Spleen (tissue), 11 donors: ENCODE results near the gene MEAK7. TPM values are rescaled to one million over a fixed set of nuclear protein-coding genes. Genes with fewer than 3 reads are reported as not detected.

Experiments
- DNase-seq: peaks from one replicate; pipeline ENCODE4 v3.0.0-alpha.2; 2020
- H3K27ac ChIP-seq, 8 donors: fragments of 200-600 bp; sonication (generic) in 7 of 8; 1 replicate in 4 of 8; 2 replicates in 4 of 8; pipeline versions ENCODE4 v1.5.0 to v1.8.0; 2016 to 2021; ENCODE audit warnings: inconsistent platforms in 4 of 8, mild to moderate bottlenecking in 4 of 8, moderate library complexity in 1 of 8
- H3K27me3 ChIP-seq, 7 donors: fragments of 200-600 bp; sonication (generic) in 6 of 7; replicated peaks in 1 of 7; 1 replicate in 4 of 7; 2 replicates in 3 of 7; pipeline versions ENCODE4 v1.5.0 to v1.8.0; 2016 to 2021; ENCODE audit warnings: inconsistent platforms in 3 of 7, mild to moderate bottlenecking in 1 of 7
- H3K36me3 ChIP-seq, 6 donors: fragments of 200-600 bp; sonication (generic) in 5 of 6; 1 replicate in 4 of 6; 2 replicates in 2 of 6; pipeline versions ENCODE4 v1.5.0 to v1.8.0; 2016 to 2021; ENCODE audit warnings: inconsistent platforms in 2 of 6
- H3K4me1 ChIP-seq, 6 donors: fragments of 200-600 bp; sonication (generic) in 5 of 6; 1 replicate in 3 of 6; 2 replicates in 3 of 6; pipeline versions ENCODE4 v1.5.0 to v1.8.0; 2016 to 2021; ENCODE audit warnings: inconsistent platforms in 3 of 6
- H3K4me3 ChIP-seq, 8 donors: fragments of 200-600 bp; sonication (generic) in 7 of 8; 1 replicate in 4 of 8; 2 replicates in 4 of 8; pipeline versions ENCODE4 v1.5.0 to v1.8.0; 2016 to 2021; ENCODE audit warnings: inconsistent platforms in 4 of 8, mild to moderate bottlenecking in 4 of 8, moderate library complexity in 2 of 8
- H3K9me3 ChIP-seq, 8 donors: fragments of 200-600 bp; sonication (generic) in 7 of 8; 1 replicate in 4 of 8; 2 replicates in 4 of 8; pipeline versions ENCODE4 v1.5.0 to v1.8.0; 2016 to 2021; ENCODE audit warnings: inconsistent platforms in 4 of 8
- POLR2A ChIP-seq, 3 donors: fragments of 450-650 bp; IDR thresholded peaks; one replicate each; pipeline ENCODE4 v1.5.1; 2017; ENCODE audit warnings: antibody characterized with exemption in 3 of 3, mild to moderate bottlenecking in 1 of 3
- POLR2AphosphoS5 ChIP-seq, 3 donors: sonication (generic); formaldehyde crosslinking; IDR thresholded peaks; one replicate each; pipeline ENCODE4 v1.5.1; 2017; ENCODE audit warnings: antibody characterized with exemption in 3 of 3
- WGBS, 5 donors: extraction: QIAGEN DNeasy Blood & Tissue Kit in 3 of 5; methylation state at CpG; one replicate each; pipeline versions ENCODE4 v1.1.5 to v1.1.7; 2013 to 2018; 5-methylcytosine and 5-hydroxymethylcytosine counted together
- intact Hi-C: fragments of 100-400 bp; cut with DNase I; formaldehyde crosslinking; loops from one replicate; pipeline ENCODE4 v1.15.0; 2023; ENCODE audit warnings: low total_unique reads
- polyA plus RNA-seq, 3 donors: library from polyadenylated mRNA; stranded (reverse); fragments of 200-250 nt; gene quantifications; one replicate each; pipeline ENCODE4 v1.2.1, GENCODE V29; 2013
- total RNA-seq, 7 donors: library from RNA; depleted of rRNA in 3 of 7; stranded (reverse); fragments of >200 nt in 3 of 7; fragmentation: NEBNext Ultra II Directional in 4 of 7; extraction: Animal tissue kit (Norgen Biotek cat#: 25700) in 4 of 7; gene quantifications; one replicate each; pipeline versions ENCODE4 v1.1.0 to v1.2.1, GENCODE V29; 2016 to 2021
- TF ChIP-seq, protein P1 (sequence below), 11 experiments: fragments of 200-600 bp in 7 of 11; fragments of 450-650 bp in 4 of 11; sonication (generic) in 4 of 11; IDR thresholded peaks in 8 of 11; conservative IDR thresholded peaks in 3 of 11; 1 replicate in 7 of 11; 2 replicates in 4 of 11; pipeline versions ENCODE4 v1.4.0 to v1.8.0; 2016 to 2021; ENCODE audit warnings: antibody characterized with exemption in 11 of 11, inconsistent platforms in 4 of 11, mild to moderate bottlenecking in 1 of 11
- donor health status: healthy with polysubstance abuse.
- donor health status: DM: no; HTN: no; CAD: no; lungs with moderate emphysema.
- donor health status: DM: no; HTN: no; CAD: no.
- donor health status: Bipolar disorder and iron deficiency.
- donor health status: healthy.
- donor health status: DM: no; HTN: no; CAD: no.
- donor health status: DM: yes; HTN: yes; CAD: no.

MEAK7 gene
- total and polyA plus RNA-seq, 10 donors, result 1.5 to 14.9 (median 10.2) TPM

DNA sequence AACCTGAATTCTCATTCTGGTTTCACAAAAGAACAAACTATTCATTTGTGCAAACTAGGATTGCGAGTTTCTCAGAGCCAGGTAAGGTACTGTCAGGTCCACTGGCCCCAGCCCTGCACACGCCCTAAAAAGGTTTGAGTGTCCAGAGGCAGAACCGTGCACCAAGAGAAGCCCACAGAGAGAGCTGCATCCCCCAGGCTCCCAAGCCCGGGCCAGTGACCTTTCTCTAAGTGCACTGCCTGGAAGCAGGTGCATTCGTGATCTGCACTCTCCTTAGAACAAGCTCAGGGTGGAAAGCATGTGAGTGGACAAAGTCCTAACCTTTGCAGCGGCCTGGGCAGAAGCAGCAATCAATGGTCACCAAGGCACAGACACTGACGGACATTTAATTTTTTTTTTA, 26.8 kb downstream of the MEAK7 start:
- TF ChIP-seq POLR2AphosphoS5 (IDR thresholded peaks at IDR 0.05) (no peak), POLR2A (IDR thresholded peaks at IDR 0.05) (no peak)
- TF ChIP-seq, protein P1, sequence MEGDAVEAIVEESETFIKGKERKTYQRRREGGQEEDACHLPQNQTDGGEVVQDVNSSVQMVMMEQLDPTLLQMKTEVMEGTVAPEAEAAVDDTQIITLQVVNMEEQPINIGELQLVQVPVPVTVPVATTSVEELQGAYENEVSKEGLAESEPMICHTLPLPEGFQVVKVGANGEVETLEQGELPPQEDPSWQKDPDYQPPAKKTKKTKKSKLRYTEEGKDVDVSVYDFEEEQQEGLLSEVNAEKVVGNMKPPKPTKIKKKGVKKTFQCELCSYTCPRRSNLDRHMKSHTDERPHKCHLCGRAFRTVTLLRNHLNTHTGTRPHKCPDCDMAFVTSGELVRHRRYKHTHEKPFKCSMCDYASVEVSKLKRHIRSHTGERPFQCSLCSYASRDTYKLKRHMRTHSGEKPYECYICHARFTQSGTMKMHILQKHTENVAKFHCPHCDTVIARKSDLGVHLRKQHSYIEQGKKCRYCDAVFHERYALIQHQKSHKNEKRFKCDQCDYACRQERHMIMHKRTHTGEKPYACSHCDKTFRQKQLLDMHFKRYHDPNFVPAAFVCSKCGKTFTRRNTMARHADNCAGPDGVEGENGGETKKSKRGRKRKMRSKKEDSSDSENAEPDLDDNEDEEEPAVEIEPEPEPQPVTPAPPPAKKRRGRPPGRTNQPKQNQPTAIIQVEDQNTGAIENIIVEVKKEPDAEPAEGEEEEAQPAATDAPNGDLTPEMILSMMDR (IDR thresholded peaks at IDR 0.05 in 8 of 11, conservative IDR thresholded peaks at IDR 0.05 in 3 of 11), result no peak
- Histone ChIP-seq H3K4me1 (no peaks in the 10 kb centered on the region), H3K9me3 (no peaks in the 10 kb centered on the region), H3K36me3 (peaks cover 0 to 50% (median 13%) of the 10 kb centered on the region in 6 donors), H3K4me3 (no peak overlapping the region), H3K27me3 (no peaks in the 10 kb centered on the region), H3K27ac (no peak overlapping the region)
- DNase-seq, result peak; percentile 22
- 72 to 89% (median 80%) methylated on average over 7 of the region's 7 CpGs for WGBS, 5 donors
- intact Hi-C loops, result no loop called here

DNA sequence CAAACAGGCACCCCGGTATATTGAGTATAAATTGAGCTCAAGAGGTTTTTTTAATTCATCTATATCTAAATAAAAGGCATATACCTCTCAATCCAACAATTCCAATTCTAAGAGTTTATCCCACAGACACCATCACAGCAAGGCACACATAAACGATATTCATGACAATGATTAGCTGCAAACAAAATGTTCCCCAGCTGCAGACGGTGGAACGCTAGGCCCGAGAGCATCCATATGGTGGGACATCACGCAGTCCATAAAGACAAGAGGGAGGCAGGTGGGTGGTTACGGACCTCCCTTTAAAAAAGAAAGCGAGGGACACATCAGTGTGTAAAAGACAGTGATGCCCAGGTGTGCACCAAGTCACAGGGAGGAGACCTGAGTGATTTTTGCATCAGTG, 28.1 kb downstream of the MEAK7 start:
- no peak overlapping the region for H3K27ac ChIP-seq
- peaks cover 0 to 11% (median 6%) of the 10 kb centered on the region in 8 donors for H3K9me3 ChIP-seq
- intact Hi-C loops, result no loop called here
- no peak overlapping the region for H3K4me3 ChIP-seq
- WGBS, 5 donors, result 95 to 97% (median 96%) methylated on average over 8 of the region's 8 CpGs
- TF ChIP-seq POLR2AphosphoS5 (IDR thresholded peaks at IDR 0.05), result no peak
- no peak for TF ChIP-seq POLR2A (IDR thresholded peaks at IDR 0.05)
- TF ChIP-seq, protein P1 (IDR thresholded peaks at IDR 0.05 in 8 of 11, conservative IDR thresholded peaks at IDR 0.05 in 3 of 11), result no peak
- DNase-seq, result peak; percentile 8
- peaks cover 0 to 47% (median 8%) of the 10 kb centered on the region in 6 donors for H3K36me3 ChIP-seq
- H3K27me3 ChIP-seq, result no peaks in the 10 kb centered on the region
- H3K4me1 ChIP-seq, result no peaks in the 10 kb centered on the region

DNA sequence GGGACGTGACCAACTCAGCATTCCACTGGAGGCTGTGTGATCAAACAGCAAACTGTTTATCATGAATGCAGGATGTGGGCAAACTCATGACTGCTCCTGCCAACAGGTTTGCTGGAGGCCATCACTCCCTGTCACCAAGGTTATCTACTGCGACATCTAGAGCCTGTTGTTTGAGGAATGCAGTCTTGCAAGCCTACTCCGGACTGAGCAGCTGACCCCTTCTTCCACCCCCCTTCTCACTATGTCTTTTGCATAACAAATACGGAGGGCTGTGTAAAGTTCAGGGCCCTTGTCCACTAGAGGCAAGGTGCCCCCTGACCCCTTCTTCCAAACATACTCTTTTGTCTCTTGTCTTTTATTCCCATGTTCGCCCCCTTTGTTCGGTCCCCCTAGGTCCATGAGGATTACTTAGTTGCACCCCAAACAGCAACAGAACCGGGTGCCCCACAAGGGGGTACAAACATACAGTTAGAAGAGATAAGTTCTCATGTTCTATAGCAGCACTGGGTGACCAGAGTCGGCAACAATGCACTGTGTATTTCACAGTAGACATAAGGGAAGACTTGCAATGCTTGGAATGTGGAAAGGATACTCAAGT, 28.7 kb downstream of the MEAK7 start:
- peak; percentile 23 for DNase-seq
- no peaks in the 10 kb centered on the region for H3K4me1 ChIP-seq
- H3K27ac ChIP-seq, result no peak overlapping the region
- H3K36me3 ChIP-seq, result peaks cover 0 to 44% (median 5%) of the 10 kb centered on the region in 6 donors
- intact Hi-C loops, result no loop called here
- H3K4me3 ChIP-seq, result no peak overlapping the region
- WGBS, 5 donors, result 82 to 91% (median 90%) methylated on average over 8 of the region's 8 CpGs
- TF ChIP-seq, protein P1 (IDR thresholded peaks at IDR 0.05 in 8 of 11, conservative IDR thresholded peaks at IDR 0.05 in 3 of 11), result no peak
- TF ChIP-seq POLR2AphosphoS5 (IDR thresholded peaks at IDR 0.05), result no peak
- no peak for TF ChIP-seq POLR2A (IDR thresholded peaks at IDR 0.05)
- no peaks in the 10 kb centered on the region for H3K27me3 ChIP-seq
- H3K9me3 ChIP-seq, result peaks cover 0 to 15% (median 7%) of the 10 kb centered on the region in 8 donors

DNA sequence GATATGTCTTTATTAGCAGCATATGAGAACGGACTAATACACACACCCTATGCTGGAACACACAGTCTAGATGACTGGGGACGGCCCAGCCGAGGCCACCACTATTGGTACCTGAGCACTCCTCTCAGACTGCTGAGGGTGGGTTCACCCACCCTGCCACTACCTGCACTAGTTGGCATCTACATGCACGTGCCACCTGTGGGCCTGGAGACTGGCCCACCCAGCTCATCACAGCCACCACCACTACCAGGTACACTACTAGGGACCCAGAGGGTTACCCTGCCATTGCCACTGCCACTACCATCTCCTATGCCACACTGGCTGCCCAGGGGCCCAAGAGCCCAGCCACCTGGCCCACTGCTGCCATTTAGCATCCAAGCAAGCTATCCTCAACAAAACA, 32.5 kb downstream of the MEAK7 start:
- H3K36me3 ChIP-seq, result peaks cover 0 to 34% (median 8%) of the 10 kb centered on the region in 6 donors
- H3K27me3 ChIP-seq, result no peaks in the 10 kb centered on the region
- WGBS, 5 donors, result 84 to 98% (median 96%) methylated on average over 4 of the region's 4 CpGs
- intact Hi-C loops, result no loop called here
- peaks cover 3 to 27% (median 17%) of the 10 kb centered on the region in 8 donors for H3K9me3 ChIP-seq
- H3K27ac ChIP-seq, result no peak overlapping the region
- H3K4me3 ChIP-seq, result no peak overlapping the region
- DNase-seq, result peak; percentile 29
- no peaks in the 10 kb centered on the region for H3K4me1 ChIP-seq
- TF ChIP-seq, protein P1 (IDR thresholded peaks at IDR 0.05 in 8 of 11, conservative IDR thresholded peaks at IDR 0.05 in 3 of 11), result no peak
- TF ChIP-seq POLR2AphosphoS5 (IDR thresholded peaks at IDR 0.05) (no peak), POLR2A (IDR thresholded peaks at IDR 0.05) (no peak)
